HG03159 (cell line): ENCODE results near the gene CKM.
"Not testable (repeated sequence)": the region's sequence is repeated elsewhere in the genome, so short reads cannot be mapped to it uniquely, and the experiment has no call there.

ENCODE experiments used
- ATAC-seq: cut with Tn5 transposase; IDR thresholded peaks from one replicate; pipeline ENCODE4 v1.9.1; 2021; ENCODE audit warnings: mild to moderate bottlenecking, moderate library complexity; ENCODE audit not compliant: unreplicated experiment

The CKM gene

DNA sequence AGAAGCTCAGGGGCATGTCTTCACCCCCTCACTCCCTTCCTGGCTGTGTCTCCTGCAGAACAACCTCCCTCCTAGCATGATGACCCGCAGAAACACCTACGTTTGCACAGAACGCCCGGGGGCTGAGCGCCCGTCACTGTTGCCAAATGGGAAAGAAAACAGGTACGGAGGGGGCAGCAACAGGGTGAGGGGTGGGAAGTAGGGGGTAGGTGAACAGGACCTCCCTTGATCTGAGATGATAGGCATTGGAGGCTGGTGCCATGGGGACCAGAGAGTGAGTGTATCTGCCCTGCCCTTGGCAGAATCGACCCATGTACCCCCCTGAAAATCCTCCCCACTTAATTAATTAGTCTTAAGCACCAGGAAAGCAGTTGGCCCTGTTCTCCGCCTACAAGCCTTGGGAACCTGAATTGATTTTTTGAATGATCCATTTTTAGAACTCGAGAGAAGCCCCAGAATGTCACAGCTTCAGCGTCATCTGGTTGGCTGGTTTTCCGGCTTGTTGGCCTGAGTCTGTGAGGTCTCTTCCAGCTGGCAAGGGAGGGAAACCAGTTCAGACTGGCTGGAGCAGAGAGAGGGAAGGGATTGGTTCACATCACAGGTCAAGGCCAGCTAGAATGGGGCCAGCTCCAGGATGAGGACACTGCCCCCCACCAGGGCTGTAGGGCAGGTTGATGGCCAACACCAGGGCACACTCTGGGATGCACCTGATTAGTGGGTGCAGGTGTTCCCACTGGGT lies 28.2 kb downstream of the CKM start:
- ATAC-seq, result no peak

DNA sequence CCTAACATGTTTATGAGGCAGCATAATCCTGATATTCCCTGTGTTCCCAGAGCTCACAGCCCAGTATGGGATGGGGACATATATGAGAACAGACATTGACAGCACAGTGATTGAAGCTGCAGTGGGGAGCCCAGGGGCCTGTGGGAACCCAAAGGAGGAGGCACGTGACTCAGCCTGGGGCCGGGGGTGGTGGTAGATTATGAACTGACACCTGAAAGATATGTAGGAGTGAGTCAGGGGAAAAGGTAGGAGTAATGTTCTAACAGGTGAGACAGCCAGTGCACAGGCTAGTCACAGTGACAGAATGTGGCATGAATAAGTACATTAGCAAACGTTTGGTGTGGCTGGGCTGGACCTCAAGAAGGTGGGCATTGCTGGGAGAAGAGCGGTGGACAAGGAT lies 29.0 kb downstream of the CKM start:
- ATAC-seq, result no peak

GRCh38 chr19:45291834-45292233 lies 30.8 kb downstream of the CKM start:
- no peak for ATAC-seq

DNA sequence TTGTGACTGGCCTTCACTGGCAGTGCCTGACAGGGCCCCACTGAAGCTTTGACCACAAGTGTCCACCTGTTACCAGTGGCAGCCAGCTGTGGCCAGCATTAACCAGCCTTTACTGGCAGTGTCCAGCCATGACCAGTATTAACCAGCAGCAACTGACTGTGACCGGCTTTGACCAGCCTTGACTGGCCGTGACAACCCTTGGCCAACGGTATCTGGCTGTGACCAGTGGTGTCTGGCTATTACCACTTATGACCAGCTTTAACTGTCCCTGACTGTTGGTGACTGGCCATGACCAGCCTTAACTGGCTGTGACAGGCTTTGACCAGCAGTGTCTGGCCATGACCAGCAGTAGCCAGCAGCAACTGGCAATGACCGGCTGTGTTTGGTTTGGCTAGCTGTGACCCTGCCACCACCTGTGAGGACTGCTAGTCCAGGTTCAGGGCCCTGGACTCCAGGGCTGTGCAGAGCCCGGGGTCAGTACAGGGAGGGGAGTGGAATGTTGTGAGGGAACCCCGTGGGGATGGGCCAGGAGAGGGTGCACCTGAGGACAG lies 32.2 kb downstream of the CKM start:
- ATAC-seq, result no peak

DNA sequence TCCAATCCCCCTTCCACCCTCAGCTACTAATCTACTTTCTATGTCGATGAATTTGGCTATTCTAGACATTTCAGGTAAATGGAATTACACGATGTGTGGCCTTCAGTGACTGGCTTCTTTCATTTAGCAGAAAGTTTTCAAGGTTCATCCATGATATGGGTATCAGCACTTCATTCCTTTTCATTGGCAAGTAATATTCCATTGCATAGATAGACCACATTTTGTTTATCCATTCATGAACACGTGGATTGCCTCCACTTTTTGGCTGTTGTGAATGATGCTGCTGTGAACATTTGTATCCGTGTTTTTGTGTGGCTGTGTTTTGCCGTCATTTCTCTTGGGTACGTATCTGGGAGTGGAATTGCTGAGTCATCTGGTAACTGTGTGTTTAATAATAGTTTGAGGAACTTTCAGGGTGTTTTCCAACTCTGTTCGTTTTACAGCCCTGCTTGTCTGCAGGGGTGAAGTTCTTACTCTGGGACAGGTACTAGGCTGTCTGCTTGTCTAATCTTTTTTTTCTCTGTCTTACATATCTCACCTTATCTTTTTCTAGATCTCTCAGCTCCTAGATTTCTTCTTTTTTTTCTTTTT lies 39.1 kb downstream of the CKM start:
- no peak for ATAC-seq

GRCh38 chr19:45280471-45280961 lies 42.2 kb downstream of the CKM start:
- ATAC-seq, result no peak

GRCh38 chr19:45279587-45280192 lies 43.0 kb downstream of the CKM start:
- no peak for ATAC-seq

DNA sequence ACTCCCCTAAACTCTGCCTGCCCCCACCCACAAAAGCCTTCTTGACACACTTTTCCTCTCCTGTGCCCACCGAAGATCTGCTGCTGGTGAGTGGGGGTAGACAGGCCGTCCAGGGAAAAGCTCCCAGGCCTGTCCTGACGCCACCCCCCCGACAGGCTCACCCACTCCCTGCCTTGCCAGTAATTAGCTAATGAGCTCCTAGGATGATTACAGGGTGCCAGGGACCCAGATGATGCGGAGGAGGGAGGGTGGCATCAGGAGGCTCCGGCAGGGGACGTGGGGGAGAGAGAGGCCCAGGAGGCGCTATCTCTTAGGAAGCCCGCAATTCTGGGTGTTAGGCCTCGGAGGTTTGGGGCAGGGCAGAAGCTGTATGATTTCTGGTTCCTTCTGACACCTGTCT lies 44.6 kb downstream of the CKM start:
- no peak for ATAC-seq

DNA sequence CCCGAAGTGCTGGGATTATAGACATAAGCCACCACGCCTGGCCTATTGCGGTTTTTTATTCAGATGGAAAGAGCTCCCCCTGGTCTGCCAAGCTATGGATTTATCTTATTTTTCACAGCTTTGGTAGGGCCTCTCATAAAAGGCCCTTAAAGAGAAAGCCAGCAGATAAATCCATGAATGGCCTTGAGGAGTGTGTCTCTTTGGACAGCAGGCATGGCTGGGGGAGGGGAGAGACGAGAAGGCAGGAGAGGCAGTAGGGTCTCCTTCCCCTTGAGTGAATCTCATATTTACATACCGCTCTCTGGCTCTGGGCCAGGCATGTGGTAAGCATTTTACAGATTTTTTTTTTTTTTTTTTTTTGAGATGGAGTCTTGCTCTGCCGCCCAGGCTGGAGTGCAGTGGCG lies 46.4 kb downstream of the CKM start:
- no peak for ATAC-seq

DNA sequence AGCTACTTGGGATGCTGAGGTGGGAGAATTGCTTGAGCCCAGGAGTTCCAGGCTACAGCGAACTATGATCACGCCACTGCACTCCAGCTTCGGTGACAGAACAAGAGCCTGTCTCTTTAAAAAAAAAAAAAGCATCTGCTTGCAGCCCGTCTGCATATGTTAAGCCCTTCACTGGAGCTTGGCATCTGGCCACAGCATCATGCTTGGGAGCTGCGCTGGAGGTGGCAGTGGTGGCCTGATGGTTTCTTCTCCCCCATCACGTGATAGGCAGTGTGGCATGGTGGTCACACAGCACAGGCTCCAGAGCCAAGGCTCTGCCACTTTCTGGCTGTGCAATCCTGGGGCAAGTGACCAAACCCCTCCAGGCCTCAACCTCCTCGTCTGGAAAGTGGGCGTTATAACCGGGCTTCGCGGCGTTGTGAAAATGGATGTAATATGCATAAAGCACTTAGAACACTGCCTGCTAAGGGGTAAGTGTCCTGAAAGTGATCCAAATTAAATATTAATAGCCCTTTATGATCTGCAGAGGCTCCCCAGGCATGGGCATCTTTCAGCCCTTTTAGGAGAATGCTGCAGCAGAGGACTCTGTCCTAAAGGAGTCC lies 47.2 kb downstream of the CKM start:
- ATAC-seq, result no peak

- no peak for ATAC-seq
These were observed 49.2 kb downstream of the CKM start for GRCh38 chr19:45273521-45273855.

- ATAC-seq, result no peak
These were observed 51.0 kb downstream of the CKM start for GRCh38 chr19:45271735-45272108.

DNA sequence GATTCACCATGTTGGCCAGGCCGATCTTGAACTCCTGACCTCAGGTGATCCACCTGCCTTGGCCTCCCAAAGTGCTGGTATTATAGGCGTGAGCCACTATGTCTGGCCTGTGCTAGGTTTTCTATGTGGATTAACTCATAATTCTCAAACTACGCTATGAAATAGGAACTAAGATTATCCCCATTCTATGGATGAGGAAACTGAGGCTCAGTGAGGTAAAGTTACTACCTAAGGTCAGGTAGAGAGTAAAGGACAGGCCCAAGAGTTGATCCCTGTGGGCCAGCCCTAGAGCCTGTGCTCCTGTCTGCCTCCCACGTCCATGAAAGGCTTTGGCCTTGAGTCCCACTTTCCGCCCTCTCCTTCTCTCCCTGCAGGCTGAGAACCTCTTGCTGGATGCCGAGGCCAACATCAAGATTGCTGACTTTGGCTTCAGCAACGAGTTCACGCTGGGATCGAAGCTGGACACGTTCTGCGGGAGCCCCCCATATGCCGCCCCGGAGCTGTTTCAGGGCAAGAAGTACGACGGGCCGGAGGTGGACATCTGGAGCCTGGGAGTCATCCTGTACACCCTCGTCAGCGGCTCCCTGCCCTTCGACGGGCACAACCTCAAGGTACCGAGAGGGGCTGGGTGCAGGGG lies 51.5 kb downstream of the CKM start:
- no peak for ATAC-seq

DNA sequence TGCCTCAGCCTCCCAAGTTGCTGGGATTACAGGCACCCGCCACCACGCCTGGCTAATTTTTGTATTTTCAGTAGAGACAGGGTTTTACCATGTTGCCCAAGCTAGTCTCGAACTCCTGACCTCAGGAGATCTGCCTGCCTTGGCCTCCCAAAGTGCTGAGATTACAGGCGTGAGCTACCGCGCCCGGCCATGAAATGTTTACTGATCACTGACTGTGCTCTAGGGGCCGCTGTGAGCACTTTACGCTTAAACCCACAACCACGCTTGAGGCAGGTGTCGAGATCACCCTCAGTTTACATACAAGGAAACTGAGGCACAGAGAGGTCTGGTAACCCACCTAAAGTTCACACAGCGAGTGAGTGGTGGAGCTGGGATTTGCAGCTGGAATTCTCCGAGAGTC lies 52.7 kb downstream of the CKM start:
- ATAC-seq, result not testable (repeated sequence)

GRCh38 chr19:45267296-45267695 lies 55.4 kb downstream of the CKM start:
- no peak for ATAC-seq

GRCh38 chr19:45265375-45265774 lies 57.3 kb downstream of the CKM start:
- ATAC-seq, result no peak

GRCh38 chr19:45264781-45265317 lies 57.8 kb downstream of the CKM start:
- ATAC-seq, result no peak

- ATAC-seq, result no peak
These were observed 59.7 kb downstream of the CKM start for GRCh38 chr19:45263013-45263412.

DNA sequence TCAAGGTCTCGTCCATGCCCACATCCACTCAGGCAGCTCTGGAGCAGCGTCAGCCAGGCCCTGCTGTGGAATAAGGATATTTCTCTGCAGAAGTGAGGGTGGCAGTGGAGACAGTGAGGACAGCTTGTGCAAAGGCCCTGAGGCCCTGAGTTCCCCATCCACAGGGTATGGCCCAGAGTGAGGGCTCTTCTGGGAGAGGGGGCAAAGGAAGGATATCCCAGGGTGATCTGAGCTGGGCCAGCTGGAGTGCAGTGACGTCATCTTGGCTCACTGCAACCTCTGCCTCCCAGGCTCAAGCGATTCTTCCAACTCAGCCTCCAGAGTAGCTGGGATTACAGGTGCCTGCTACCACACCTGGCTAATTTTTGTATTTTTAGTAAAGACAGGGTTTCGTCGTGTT lies 60.1 kb downstream of the CKM start:
- no peak for ATAC-seq

DNA sequence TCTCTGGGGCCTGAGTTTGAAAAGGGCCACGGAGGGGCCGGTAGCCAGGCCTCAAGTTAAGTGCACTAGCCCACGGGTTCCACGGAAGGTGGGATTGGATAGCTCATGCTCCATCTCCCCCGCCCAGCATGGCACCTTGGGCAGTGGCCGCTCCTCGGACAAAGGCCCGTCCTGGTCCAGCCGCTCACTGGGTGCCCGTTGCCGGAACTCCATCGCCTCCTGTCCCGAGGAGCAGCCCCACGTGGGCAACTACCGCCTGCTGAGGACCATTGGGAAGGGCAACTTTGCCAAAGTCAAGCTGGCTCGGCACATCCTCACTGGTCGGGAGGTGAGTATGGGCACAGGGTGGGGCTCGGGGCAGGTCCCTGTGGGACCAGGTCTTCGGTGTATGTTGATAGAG lies 63.8 kb downstream of the CKM start:
- no peak for ATAC-seq

DNA sequence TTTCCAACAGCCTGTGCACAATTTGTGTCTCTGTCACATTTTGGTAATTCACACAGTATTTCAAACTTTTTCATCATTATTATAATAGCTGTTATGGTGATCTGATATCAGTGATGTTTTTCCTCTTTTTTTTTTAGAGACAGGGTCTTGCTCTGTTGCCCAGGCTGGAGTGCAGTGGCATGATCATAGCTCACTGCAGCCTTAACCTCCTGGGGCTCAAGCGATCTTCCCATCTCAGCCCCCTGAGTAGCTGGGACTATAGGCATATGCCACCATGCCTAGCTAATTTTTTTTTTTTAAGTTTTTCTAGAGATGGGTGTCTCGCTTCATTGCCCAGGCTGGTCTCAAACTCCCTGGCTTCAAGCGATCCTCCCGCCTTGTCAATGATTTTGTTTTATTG lies 65.8 kb downstream of the CKM start:
- ATAC-seq, result no peak
